H7 (cell line): ENCODE data around the gene RAP1GAP. TPM values are rescaled to one million over a fixed set of nuclear protein-coding genes. Genes with fewer than 3 reads are reported as not detected.

Experiments
- DNase-seq: peaks from one replicate; pipeline ENCODE4 v3.0.0; 2012
- H3K27me3 ChIP-seq: 2 replicates; pipeline ENCODE4 v1.6.0; 2011; ENCODE audit warnings: mild to moderate bottlenecking, low read length; ENCODE audit not compliant: control insufficient read depth, insufficient read depth
- H3K36me3 ChIP-seq: replicated peaks from 2 replicates; pipeline ENCODE4 v1.5.1; 2011; ENCODE audit warnings: low read length; ENCODE audit not compliant: control insufficient read depth, insufficient read depth
- H3K4me3 ChIP-seq: 2 replicates; pipeline ENCODE4 v1.5.1; 2011; ENCODE audit warnings: low read depth, mild to moderate bottlenecking, control low read depth, low read length, moderate library complexity; ENCODE audit not compliant: insufficient read depth
- total RNA-seq: library from RNA; depleted of rRNA; stranded (reverse); fragments of >200 nt; shearing (Covaris generic); gene quantifications from 2 replicates; pipeline ENCODE4 v1.2.3, GENCODE V29; 2014; rRNA removed

The RAP1GAP gene
- total RNA-seq: 9.4 and 10.1 TPM in 2 replicates

DNA sequence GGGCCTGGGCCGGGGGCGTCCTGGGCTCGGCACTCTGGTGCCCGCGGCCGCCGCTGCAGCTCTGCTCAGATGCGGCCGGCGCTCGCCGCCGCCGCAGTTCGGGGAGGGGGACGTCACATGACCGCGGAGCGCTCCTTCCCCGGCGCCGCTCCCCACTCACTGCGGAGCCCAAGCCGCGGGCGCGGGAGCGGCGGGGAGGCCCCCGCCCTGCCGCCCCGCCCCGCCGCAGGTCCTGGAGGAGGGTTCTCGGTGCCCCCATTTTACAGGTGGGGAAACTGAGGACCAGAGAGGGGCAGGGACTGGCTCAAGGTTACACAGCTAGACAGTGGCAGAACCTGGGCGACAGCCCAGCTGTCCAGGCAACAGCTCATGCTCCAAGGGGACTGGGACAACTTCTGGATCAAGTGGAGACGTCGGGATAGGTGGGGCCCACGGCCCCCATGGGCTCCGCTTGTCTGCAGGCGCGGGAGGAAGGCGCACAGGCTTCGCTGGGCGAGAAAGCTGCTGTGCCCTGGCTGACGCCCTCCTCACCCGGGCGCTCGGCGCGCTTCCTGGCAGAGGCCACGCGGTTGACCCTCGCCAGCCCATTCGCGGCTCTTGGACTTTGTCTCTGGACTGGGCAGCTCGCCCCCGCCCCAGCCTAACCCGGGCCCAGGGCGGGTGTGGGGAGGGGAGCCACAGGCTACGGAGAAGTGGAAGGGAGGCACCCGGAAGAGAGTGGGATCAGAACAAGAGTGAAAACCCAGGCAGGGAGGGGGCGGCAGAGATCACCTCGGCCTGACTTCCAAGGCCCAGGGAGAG, at the start of gene RAP1GAP:
Gene RAP1GAP (minus strand): TSS at position 100 of the 801 bp plus-strand sequence. CDS start 49,325 bp downstream, outside the sequence.
- Histone ChIP-seq H3K36me3 (no peaks in the 10 kb centered on the region), H3K4me3 (peak within 1 kb of the TSS; percentile 81), H3K27me3 (peaks cover 21% of the 10 kb centered on the region)
- DNase-seq: peak; percentile 94

DNA sequence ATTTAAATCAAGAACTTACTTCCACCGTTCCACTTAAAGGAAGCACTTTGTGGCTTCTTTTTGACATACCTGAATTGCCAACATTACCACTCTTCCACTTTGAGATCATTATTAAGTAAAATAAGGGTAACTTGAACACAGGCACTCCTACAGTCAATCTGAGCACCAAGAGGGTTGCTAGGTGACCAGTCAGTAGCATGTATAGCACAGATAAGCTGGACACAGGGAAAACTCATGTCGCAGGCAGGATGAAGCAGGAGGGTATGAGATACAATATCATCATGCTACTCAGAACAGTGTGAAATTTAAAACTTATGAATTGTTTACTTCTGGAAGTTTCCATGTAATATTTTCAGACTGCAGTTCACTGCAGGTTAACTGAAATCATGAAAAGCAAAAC, 47.0 kb upstream of the RAP1GAP start:
- DNase-seq: no peak
- Histone ChIP-seq H3K27me3 (no peaks in the 10 kb centered on the region), H3K4me3 (no peak overlapping the region), H3K36me3 (peaks cover 13% of the 10 kb centered on the region)

DNA sequence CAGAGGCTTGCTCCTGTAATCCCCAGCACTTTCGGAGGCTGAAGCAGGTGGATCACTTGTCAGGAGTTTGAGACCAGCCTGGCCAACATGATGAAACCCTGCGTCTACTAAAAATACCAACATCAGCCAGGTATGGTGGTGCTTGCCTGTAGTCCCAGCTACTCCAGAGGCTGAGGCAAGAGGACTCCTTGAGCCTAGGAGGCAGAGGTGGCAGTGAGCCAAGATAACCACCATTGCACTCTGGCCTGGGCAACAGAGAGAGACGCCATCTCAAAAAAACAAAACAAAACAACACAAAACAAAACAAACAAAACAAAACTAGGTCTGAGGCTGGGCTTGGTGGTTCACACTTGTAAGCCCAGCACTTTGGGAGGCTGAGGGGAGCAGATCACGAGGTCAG, 38.7 kb upstream of the RAP1GAP start:
- Histone ChIP-seq H3K4me3 (no peak overlapping the region), H3K36me3 (peaks cover 11% of the 10 kb centered on the region), H3K27me3 (no peaks in the 10 kb centered on the region)
- DNase-seq: no peak

- DNase-seq: no peak
- no peak overlapping the region for H3K4me3 ChIP-seq
- H3K36me3 ChIP-seq: peaks cover 14% of the 10 kb centered on the region
- H3K27me3 ChIP-seq: no peaks in the 10 kb centered on the region
Measured at GRCh38 chr1:21707086-21707840, 38.1 kb upstream of the RAP1GAP start.

DNA sequence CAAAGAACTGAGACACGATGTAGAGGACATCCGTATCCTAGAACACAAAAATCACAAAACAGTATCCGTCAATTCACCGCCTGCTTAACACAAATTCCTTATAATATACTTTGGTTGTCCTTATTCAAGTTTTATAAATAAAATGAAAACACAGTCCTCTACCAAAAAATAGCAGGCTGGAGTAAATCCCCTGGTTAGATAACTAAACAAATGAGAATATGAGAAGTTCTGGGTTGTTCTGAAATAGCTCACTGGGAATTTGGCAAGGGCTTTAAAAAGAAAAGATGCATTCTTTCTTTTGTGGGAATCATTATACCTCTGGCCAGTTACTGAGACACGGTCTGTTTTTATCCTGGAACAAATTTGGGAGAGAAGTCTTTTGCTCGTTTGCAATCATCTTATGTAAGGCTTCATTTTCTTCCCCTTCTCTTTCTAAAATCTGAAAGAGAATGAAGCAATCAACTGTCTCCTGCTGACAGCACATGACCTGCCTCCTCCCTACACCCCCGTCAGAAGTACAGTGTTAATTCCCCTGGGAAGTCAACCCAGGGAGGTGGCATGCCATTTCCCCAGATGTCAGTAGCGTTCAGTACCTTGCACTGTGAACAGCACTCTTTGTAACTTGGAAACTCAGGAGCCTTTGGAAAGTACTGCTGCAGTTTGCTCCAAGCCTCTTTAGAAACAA, 37.1 kb upstream of the RAP1GAP start:
- H3K4me3 ChIP-seq: no peak overlapping the region
- peak; percentile 76 for DNase-seq
- H3K27me3 ChIP-seq: no peaks in the 10 kb centered on the region
- peaks cover 19% of the 10 kb centered on the region for H3K36me3 ChIP-seq

DNA sequence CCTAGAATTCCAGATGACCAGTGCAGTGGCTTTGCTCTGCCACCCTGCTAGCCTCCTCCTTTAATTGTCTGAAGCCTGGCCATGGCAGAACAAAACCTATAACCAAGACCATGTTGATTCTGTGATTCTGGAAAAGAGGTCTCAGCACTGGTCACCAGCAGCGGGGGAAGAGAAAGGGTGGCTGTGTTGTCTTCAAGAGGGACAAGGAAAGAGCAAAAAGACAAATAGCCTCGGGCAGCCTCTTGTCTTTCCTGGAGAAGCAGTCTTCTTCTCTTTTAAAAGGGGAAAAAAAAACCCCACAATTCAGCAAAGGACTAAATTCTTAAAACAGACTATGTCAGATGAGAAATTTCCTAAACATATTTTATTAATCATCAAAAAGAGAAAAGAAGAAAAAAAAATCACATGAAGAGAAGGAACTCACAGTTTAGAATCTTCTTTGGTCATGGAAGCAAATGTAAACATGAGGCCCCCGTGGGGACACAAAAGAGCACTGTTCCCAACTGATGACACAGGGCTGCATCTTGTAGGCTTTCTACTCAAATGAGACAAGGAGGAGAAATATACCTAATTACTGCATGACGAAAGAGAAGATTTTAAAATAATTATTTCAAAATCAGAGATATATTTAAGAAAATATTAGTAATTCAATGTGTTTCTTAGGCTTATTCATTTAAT, 36.3 kb upstream of the RAP1GAP start:
- DNase-seq: no peak
- Histone ChIP-seq H3K36me3 (peaks cover 20% of the 10 kb centered on the region), H3K4me3 (no peak overlapping the region), H3K27me3 (no peaks in the 10 kb centered on the region)

- Histone ChIP-seq H3K36me3 (peaks cover 23% of the 10 kb centered on the region), H3K4me3 (no peak overlapping the region)
Measured at GRCh38 chr1:21704145-21704544, 35.0 kb upstream of the RAP1GAP start.

DNA sequence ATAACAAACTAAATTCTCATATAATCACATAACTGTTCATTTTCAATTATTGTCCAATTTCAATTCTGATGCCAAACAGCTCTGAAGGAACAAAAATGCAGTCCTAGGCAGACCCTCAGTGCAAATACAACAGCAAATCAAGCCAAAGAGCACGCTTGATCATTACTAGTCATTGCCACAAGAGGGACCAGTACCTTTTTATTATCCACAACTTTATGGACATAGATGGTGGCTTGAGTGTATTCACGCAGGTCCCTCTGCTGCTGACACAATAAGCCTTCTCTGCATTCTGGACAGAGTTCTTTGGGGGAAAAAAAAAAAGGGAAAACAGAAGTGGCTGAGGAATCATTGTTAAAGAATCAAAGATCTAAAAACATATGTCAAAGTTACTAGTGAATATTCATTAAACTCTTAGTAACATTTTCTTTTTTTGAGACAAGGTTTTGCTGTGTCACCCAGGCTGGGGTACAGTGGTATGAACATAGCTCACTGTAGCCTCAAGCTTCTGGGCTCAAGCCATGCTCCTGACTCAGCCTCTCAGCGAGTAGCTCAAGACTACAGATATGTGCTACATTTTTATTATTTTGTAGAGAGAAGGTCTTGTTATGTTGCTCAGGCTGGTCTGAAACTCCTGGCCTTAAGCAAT, 34.3 kb upstream of the RAP1GAP start:
- H3K36me3 ChIP-seq: peaks cover 23% of the 10 kb centered on the region
- H3K27me3 ChIP-seq: no peaks in the 10 kb centered on the region
- no peak overlapping the region for H3K4me3 ChIP-seq
- DNase-seq: peak; percentile 36

More at GRCh38 chr1:21704145-21704544, 35.0 kb upstream of the RAP1GAP start:
- no peak for DNase-seq
- no peaks in the 10 kb centered on the region for H3K27me3 ChIP-seq

- peaks cover 21% of the 10 kb centered on the region for H3K36me3 ChIP-seq
- no peaks in the 10 kb centered on the region for H3K27me3 ChIP-seq
- H3K4me3 ChIP-seq: no peak overlapping the region
- no peak for DNase-seq
Measured at GRCh38 chr1:21702780-21703179, 33.6 kb upstream of the RAP1GAP start.

GRCh38 chr1:21701401-21701800, 32.2 kb upstream of the RAP1GAP start:
- Histone ChIP-seq H3K4me3 (no peak overlapping the region), H3K36me3 (peaks cover 21% of the 10 kb centered on the region), H3K27me3 (no peaks in the 10 kb centered on the region)
- DNase-seq: no peak

DNA sequence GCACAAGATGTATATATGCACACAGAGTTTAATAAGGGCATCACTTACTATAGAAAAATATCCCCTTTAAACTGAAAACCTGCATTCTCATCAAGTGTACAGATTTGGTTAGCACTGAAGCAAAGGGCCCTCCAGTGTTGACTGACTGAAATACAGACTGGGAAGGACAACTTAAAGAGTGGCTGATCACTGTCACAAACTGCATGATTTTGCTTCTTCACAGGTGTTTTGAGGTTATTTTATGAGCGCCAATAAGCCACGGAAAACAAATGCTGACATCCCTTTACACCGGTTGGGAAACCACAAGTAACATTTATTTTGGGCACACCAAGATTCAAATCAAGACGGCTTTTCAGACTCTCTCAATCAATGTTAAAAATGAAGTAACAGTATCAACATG, 30.9 kb upstream of the RAP1GAP start:
- no peak for DNase-seq
- Histone ChIP-seq H3K4me3 (no peak overlapping the region), H3K36me3 (peaks cover 19% of the 10 kb centered on the region), H3K27me3 (no peaks in the 10 kb centered on the region)

GRCh38 chr1:21696931-21697330, 27.8 kb upstream of the RAP1GAP start:
- peaks cover 17% of the 10 kb centered on the region for H3K36me3 ChIP-seq
- DNase-seq: no peak
- no peaks in the 10 kb centered on the region for H3K27me3 ChIP-seq
- H3K4me3 ChIP-seq: no peak overlapping the region

DNA sequence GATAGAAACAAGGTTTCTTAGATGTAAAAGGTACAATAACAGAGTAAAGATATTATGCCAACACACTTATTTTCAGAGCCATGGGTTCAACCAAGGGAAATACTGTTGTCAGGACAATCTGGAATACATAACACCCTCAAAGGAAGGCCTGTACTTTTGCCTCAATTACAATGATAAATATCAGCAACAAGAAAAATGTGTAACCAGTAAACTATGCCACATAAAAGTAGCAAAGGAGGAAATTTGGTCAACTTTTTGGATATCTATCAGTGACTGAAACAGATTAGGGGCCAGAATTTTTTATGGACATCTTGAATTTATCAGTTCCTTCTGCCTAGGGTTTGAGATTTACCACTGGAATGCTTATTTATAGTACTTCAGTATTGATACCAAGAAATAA, 24.6 kb upstream of the RAP1GAP start:
- no peaks in the 10 kb centered on the region for H3K27me3 ChIP-seq
- H3K4me3 ChIP-seq: no peak overlapping the region
- H3K36me3 ChIP-seq: peaks cover 16% of the 10 kb centered on the region
- DNase-seq: no peak

DNA sequence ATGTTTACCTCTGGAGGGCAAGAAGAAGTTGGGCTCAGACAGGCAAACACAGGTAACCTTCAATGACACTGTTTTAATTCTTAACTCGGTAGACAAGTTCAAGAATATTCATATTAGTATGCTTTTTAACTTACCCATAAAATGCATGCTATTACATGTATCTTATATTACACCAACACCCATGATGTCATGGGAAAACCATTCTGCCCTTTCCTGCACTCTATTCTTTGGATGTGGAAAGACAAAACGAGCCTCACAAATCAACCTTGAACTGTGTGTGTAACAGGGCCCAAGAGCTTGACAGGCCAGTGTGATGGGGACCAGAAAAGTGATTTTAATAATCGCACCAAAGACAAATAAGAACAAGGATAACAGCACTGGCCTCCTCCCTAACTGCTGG, 22.6 kb upstream of the RAP1GAP start:
- Histone ChIP-seq H3K27me3 (no peaks in the 10 kb centered on the region), H3K36me3 (peaks cover 19% of the 10 kb centered on the region), H3K4me3 (no peak overlapping the region)
- no peak for DNase-seq
